Smooth muscle cell (in vitro differentiated cells): ENCODE data around the gene SMC1B. TPM values are rescaled to one million over a fixed set of nuclear protein-coding genes. Genes with fewer than 3 reads are reported as not detected.

Experiments
- DNase-seq: peaks from one replicate; lab custom pipeline; 2025; ENCODE audit not compliant: unreplicated experiment; lab: John Stamatoyannopoulos, UW
- H2AFZ ChIP-seq: fragments of 200-600 bp; sonication (generic); 2 replicates; pipeline ENCODE4 v1.6.0; 2016; ENCODE audit warnings: antibody characterized with exemption, low read depth, mild to moderate bottlenecking
- H3F3A ChIP-seq: fragments of 200-600 bp; sonication (generic); 2 replicates; pipeline ENCODE4 v1.6.0; 2017; ENCODE audit warnings: antibody characterized with exemption, low read depth
- H3K27ac ChIP-seq: fragments of 200-600 bp; sonication (generic); 2 replicates; pipeline ENCODE4 v1.5.1; 2016; ENCODE audit warnings: low read depth, mild to moderate bottlenecking
- H3K27me3 ChIP-seq: fragments of 200-600 bp; sonication (generic); 2 replicates; pipeline ENCODE4 v1.6.1; 2016; ENCODE audit warnings: low read depth, mild to moderate bottlenecking
- H3K36me3 ChIP-seq: fragments of 200-600 bp; sonication (generic); 2 replicates; pipeline ENCODE4 v1.5.1; 2016; ENCODE audit warnings: low read depth
- H3K4me1 ChIP-seq: fragments of 200-600 bp; sonication (generic); 2 replicates; pipeline ENCODE4 v1.5.1; 2016; ENCODE audit warnings: low read depth
- H3K4me2 ChIP-seq: fragments of 200-600 bp; sonication (generic); 2 replicates; pipeline ENCODE4 v1.6.0; 2016; ENCODE audit warnings: mild to moderate bottlenecking
- H3K4me3 ChIP-seq: fragments of 200-600 bp; sonication (generic); 2 replicates; pipeline ENCODE4 v1.5.1; 2016; ENCODE audit warnings: mild to moderate bottlenecking
- H3K79me2 ChIP-seq: fragments of 200-600 bp; sonication (generic); 2 replicates; pipeline ENCODE4 v1.6.0; 2016; ENCODE audit warnings: low read depth, mild to moderate bottlenecking
- H3K9ac ChIP-seq: fragments of 200-600 bp; sonication (generic); 2 replicates; pipeline ENCODE4 v1.6.0; 2016; ENCODE audit warnings: low read depth
- H3K9me3 ChIP-seq: fragments of 200-600 bp; sonication (generic); replicated peaks from 2 replicates; pipeline ENCODE4 v1.5.1; 2016; ENCODE audit warnings: low read depth
- H4K20me1 ChIP-seq: fragments of 200-600 bp; sonication (generic); 2 replicates; pipeline ENCODE4 v1.6.0; 2016; ENCODE audit warnings: low read depth
- CTCF ChIP-seq: fragments of 200-600 bp; sonication (generic); IDR thresholded peaks from 2 replicates; pipeline ENCODE4 v1.5.1; 2017; ENCODE audit warnings: borderline replicate concordance, mild to moderate bottlenecking, antibody characterized with exemption; ENCODE audit not compliant: insufficient read depth, poor library complexity, severe bottlenecking
- WGBS: methylation state at CpG from one replicate; pipeline ENCODE4 v1.1.7; 2016; ENCODE audit warnings: low lambda C conversion rate; 5-methylcytosine and 5-hydroxymethylcytosine counted together
- polyA plus RNA-seq: library from polyadenylated mRNA; unstranded; fragments of >200 nt; fragmentation: Nextera tagmentation; extraction: Ambion mirVana; gene quantifications from 2 replicates; pipeline ENCODE4 v1.2.1, GENCODE V29; 2016
- total RNA-seq: library from RNA; depleted of rRNA; stranded (reverse); fragments of >200 nt; gene quantifications from 2 replicates; pipeline ENCODE4 v1.2.3, GENCODE V29; 2014

Gene SMC1B
- total and polyA plus RNA-seq, 2 experiments from 2014 or later = 0.06 TPM; not detected in 1

GRCh38 chr22:45429981-45430775 is 16.8 kb upstream of the SMC1B start:
- Histone ChIP-seq H3F3A (no peaks in the 10 kb centered on the region), H3K9me3 (no peaks in the 10 kb centered on the region), H3K4me2 (no peak overlapping the region), H3K27ac (no peak overlapping the region), H3K4me3 (no peak overlapping the region), H4K20me1 (no peaks in the 10 kb centered on the region), H3K27me3 (no peaks in the 10 kb centered on the region), H3K36me3 (no peaks in the 10 kb centered on the region), H3K4me1 (peaks cover under 1% of the 10 kb centered on the region), H3K79me2 (no peaks in the 10 kb centered on the region), H2AFZ (no peak overlapping the region), H3K9ac (no peak overlapping the region)
- no peak for DNase-seq
- WGBS = 94% methylated on average over 18 of the region's 18 CpGs
- TF ChIP-seq CTCF = no peak

GRCh38 chr22:45429424-45429823 is 16.0 kb upstream of the SMC1B start:
- Histone ChIP-seq H3K79me2 (no peaks in the 10 kb centered on the region), H2AFZ (no peak overlapping the region), H4K20me1 (no peaks in the 10 kb centered on the region), H3K9me3 (no peaks in the 10 kb centered on the region), H3K27me3 (no peaks in the 10 kb centered on the region), H3K27ac (no peak overlapping the region), H3K4me3 (no peak overlapping the region), H3K4me1 (no peaks in the 10 kb centered on the region), H3F3A (no peaks in the 10 kb centered on the region), H3K9ac (no peak overlapping the region), H3K36me3 (no peaks in the 10 kb centered on the region), H3K4me2 (no peak overlapping the region)
- TF ChIP-seq CTCF = no peak
- 90% methylated on average over 10 of the region's 10 CpGs for WGBS
- DNase-seq = no peak

GRCh38 chr22:45428391-45429385 is 15.3 kb upstream of the SMC1B start:
- H3K79me2 ChIP-seq = no peaks in the 10 kb centered on the region
- no peak for DNase-seq
- H3K4me2 ChIP-seq = no peak overlapping the region
- H3K9me3 ChIP-seq = no peaks in the 10 kb centered on the region
- no peak overlapping the region for H2AFZ ChIP-seq
- no peaks in the 10 kb centered on the region for H4K20me1 ChIP-seq
- no peak for TF ChIP-seq CTCF
- H3K4me1 ChIP-seq = no peaks in the 10 kb centered on the region
- no peaks in the 10 kb centered on the region for H3K36me3 ChIP-seq
- no peak overlapping the region for H3K27ac ChIP-seq
- WGBS = 89% methylated on average over 19 of the region's 19 CpGs
- no peak overlapping the region for H3K4me3 ChIP-seq
- H3K9ac ChIP-seq = no peak overlapping the region
- H3F3A ChIP-seq = no peaks in the 10 kb centered on the region
- no peaks in the 10 kb centered on the region for H3K27me3 ChIP-seq
